NAMALWA (cell line): ENCODE data around the gene TNIK.

Experiments
- DNase-seq: peaks from one replicate; pipeline ENCODE4 v3.0.0-alpha.2; 2015; ENCODE audit warnings: low spot score

TNIK gene

GRCh38 chr3:171279972-171280371 is 180.2 kb downstream of the TNIK start:
- no peak for DNase-seq

GRCh38 chr3:171278299-171278590 is 182.0 kb downstream of the TNIK start:
- no peak for DNase-seq

GRCh38 chr3:171277456-171278298 is 182.5 kb downstream of the TNIK start:
- DNase-seq: no peak

- no peak for DNase-seq
These were observed 183.3 kb downstream of the TNIK start for GRCh38 chr3:171276923-171277322.

- DNase-seq: no peak
These were observed 186.0 kb downstream of the TNIK start for GRCh38 chr3:171274222-171274621.

GRCh38 chr3:171270541-171270940 is 189.7 kb downstream of the TNIK start:
- no peak for DNase-seq

- no peak for DNase-seq
These were observed 190.7 kb downstream of the TNIK start for GRCh38 chr3:171269542-171269941.

GRCh38 chr3:171268677-171269076 is 191.5 kb downstream of the TNIK start:
- DNase-seq: no peak

- no peak for DNase-seq
These were observed 193.1 kb downstream of the TNIK start for GRCh38 chr3:171267104-171267503.

- no peak for DNase-seq
These were observed 193.5 kb downstream of the TNIK start for GRCh38 chr3:171266740-171267073.

GRCh38 chr3:171266034-171266739 is 194.0 kb downstream of the TNIK start:
- DNase-seq: no peak

- DNase-seq: no peak
These were observed 195.4 kb downstream of the TNIK start for GRCh38 chr3:171264758-171265157.

GRCh38 chr3:171262431-171262830 is 197.8 kb downstream of the TNIK start:
- no peak for DNase-seq

GRCh38 chr3:171261487-171261886 is 198.7 kb downstream of the TNIK start:
- DNase-seq: no peak

GRCh38 chr3:171260899-171261298 is 199.3 kb downstream of the TNIK start:
- DNase-seq: no peak

- no peak for DNase-seq
These were observed 199.7 kb downstream of the TNIK start for GRCh38 chr3:171260466-171260865.

GRCh38 chr3:171258316-171258715 is 201.9 kb downstream of the TNIK start:
- no peak for DNase-seq

- DNase-seq: no peak
These were observed 202.7 kb downstream of the TNIK start for GRCh38 chr3:171257251-171258203.

- no peak for DNase-seq
These were observed 203.6 kb downstream of the TNIK start for GRCh38 chr3:171256445-171257250.

GRCh38 chr3:171255236-171255806 is 204.9 kb downstream of the TNIK start:
- DNase-seq: no peak

- DNase-seq: no peak
These were observed 205.9 kb downstream of the TNIK start for GRCh38 chr3:171254315-171254714.
